HG02840 (cell line): ENCODE data around the gene TBC1D10B.
"Not testable (repeated sequence)": the region's sequence is repeated elsewhere in the genome, so short reads cannot be mapped to it uniquely, and the experiment has no call there.

ENCODE experiments used
- ATAC-seq: cut with Tn5 transposase; IDR thresholded peaks from one replicate; pipeline ENCODE4 v1.9.1; 2021; ENCODE audit warnings: mild to moderate bottlenecking, moderate library complexity, moderate number of reproducible peaks; ENCODE audit not compliant: unreplicated experiment, low FRiP score

The TBC1D10B gene

GRCh38 chr16:30357715-30358576 is 12.3 kb downstream of the TBC1D10B start:
- no peak for ATAC-seq

- no peak for ATAC-seq
Measured at GRCh38 chr16:30357085-30357714, 13.1 kb downstream of the TBC1D10B start.

- no peak for ATAC-seq
Measured at GRCh38 chr16:30356401-30357084, 13.8 kb downstream of the TBC1D10B start.

- ATAC-seq, result no peak
Measured at GRCh38 chr16:30355954-30356308, 14.4 kb downstream of the TBC1D10B start.

- ATAC-seq, result peak; percentile 71
Measured at GRCh38 chr16:30355144-30355953, 14.9 kb downstream of the TBC1D10B start, which contains the start of gene CD2BP2. Gene CD2BP2, minus strand, starts transcription at chr16:30355308. Its CDS starts 627 bp downstream, at chr16:30354681.

GRCh38 chr16:30354423-30355143 is 15.7 kb downstream of the TBC1D10B start:
- no peak for ATAC-seq

- ATAC-seq, result no peak
Measured at GRCh38 chr16:30353438-30354129, 16.7 kb downstream of the TBC1D10B start.

- ATAC-seq, result no peak
Measured at GRCh38 chr16:30352488-30353401, 17.5 kb downstream of the TBC1D10B start.

- no peak for ATAC-seq
Measured at GRCh38 chr16:30351586-30352419, 18.5 kb downstream of the TBC1D10B start.

GRCh38 chr16:30351001-30351441 is 19.3 kb downstream of the TBC1D10B start:
- no peak for ATAC-seq

GRCh38 chr16:30350134-30350871 is 20.0 kb downstream of the TBC1D10B start:
- no peak for ATAC-seq

GRCh38 chr16:30349675-30350074 is 20.6 kb downstream of the TBC1D10B start:
- no peak for ATAC-seq

GRCh38 chr16:30348929-30349328 is 21.4 kb downstream of the TBC1D10B start:
- no peak for ATAC-seq

- ATAC-seq, result no peak
Measured at GRCh38 chr16:30348113-30348512, 22.2 kb downstream of the TBC1D10B start.

- ATAC-seq, result no peak
Measured at GRCh38 chr16:30346286-30346685, 24.0 kb downstream of the TBC1D10B start.

- ATAC-seq, result not testable (repeated sequence)
Measured at GRCh38 chr16:30343491-30343820, 26.8 kb downstream of the TBC1D10B start.
